GM21528 (cell line): ENCODE results near the gene UCK2.

Experiments used
- ATAC-seq: cut with Tn5 transposase; IDR thresholded peaks from one replicate; pipeline ENCODE4 v1.9.1; 2021; ENCODE audit warnings: mild to moderate bottlenecking, moderate library complexity; ENCODE audit not compliant: unreplicated experiment, low FRiP score

UCK2 gene

GRCh38 chr1:165928075-165928731 is 100.8 kb downstream of the UCK2 start:
- ATAC-seq, result peak; percentile 47

DNA sequence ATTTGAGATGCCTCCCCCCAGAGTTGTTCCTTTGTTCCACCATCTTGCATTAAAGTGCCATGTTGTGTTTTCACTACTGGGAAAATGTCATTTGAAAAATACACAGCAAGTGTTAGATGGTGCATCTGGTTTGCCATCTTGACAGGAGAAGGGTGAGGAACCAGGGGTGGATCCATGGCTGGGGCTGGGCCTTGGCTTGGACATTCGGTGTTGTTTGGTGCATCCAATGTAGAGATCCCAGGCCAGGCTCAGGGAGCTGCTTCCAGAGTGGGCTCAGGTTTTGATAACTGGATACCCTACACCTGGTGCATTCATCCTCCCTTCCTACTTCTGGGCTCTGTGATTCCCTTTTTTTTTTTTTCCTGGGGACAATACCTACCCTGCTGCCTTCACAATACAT is 103.5 kb downstream of the UCK2 start:
- ATAC-seq, result no peak

GRCh38 chr1:165933446-165934170 is 106.2 kb downstream of the UCK2 start:
- no peak for ATAC-seq

DNA sequence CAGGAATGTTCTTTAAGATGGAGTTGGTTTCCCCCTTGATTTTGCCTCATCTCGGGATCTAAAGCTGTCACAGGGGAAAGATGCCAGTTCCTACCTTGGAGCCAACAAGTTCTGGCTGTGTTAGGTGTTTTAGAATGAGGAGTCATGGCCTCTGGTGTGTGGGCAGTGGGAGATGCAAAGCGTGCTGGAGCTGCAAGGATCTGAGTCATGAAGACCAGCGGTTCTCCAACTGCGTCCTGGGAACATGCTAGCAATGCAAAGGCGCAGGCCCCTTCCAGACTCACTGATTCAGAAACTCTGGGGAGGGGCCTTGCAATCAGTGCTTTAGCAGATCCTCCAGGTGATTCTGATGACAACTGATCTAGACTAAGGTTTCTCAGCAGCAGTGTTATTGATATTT is 109.1 kb downstream of the UCK2 start:
- ATAC-seq, result no peak

DNA sequence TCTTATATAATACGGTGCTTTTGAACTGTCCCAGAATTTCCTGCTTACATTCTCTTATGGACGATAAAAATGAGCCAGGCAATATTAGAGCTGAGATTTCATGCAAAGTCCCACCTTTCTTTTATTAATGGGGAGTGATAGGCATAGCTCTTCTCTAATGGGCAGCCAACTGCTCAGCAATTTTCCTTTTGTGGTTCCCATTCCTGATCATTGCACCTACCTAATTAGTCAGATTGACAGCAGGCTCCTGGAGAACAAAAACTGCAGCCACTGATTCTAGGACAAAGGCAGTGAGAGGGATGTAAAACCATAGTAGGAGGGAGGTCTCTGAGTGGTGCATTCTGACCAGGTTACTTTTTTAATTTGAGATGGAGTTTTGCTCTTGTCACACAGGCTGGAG is 110.4 kb downstream of the UCK2 start:
- no peak for ATAC-seq

DNA sequence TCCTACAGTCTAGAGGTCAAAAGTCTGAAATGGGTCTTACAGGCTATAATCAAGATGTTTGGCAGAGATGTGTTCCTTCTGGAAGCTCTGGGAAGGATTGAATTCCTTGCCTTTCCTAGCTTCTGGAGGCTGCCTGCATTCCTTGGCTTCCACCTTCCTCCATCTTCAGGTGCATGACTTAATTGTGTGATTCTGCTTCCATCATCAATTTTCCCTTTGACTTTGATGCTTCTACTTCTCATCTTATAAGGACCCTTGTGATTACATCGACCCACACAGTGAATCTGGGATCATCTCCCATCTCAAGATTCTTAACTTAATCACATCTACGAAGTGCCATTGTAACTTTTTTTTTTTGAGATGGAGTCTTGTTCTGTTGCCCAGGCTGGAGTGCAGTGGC is 111.4 kb downstream of the UCK2 start:
- no peak for ATAC-seq

- no peak for ATAC-seq
These were observed 114.1 kb downstream of the UCK2 start for GRCh38 chr1:165941531-165941930.

DNA sequence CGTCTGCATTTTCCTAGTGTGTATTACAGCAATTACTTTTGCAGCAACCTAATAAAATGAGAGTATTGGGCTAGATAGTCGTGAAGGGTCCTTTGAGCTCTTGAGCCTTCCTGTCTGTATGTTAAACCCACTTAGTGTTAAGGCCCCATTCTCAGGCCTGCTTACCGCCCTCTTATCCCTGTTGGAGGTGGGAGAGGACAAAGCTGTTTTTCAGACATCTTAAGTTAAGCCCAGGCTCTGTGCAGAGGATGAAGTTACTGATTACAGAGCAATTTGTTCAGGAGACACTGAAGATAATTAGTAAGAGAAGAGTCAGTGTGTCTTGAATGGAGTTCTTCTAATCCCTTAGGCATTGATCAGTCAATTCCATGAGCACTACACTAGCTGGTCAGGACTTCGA is 114.6 kb downstream of the UCK2 start:
- no peak for ATAC-seq

GRCh38 chr1:165942927-165943597 is 115.6 kb downstream of the UCK2 start:
- no peak for ATAC-seq

DNA sequence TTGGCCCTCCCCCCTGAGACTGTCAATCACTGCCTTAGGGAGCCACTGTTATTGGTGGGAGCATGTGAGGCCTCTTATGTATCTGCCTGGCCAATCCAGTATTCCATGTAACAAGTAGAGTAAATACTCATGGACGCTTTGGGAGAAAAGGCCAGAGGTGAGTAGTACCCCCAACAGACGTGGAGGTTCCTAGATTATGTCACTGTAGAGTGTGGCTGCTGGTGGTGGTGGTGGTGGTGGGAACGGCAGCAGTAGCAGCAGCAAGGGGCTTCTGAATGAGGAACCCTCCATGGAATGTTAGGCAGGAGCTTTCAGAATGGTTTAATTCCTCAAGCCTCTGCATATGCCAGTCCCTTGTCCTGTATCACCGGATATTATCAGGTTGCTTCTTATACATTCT is 118.5 kb downstream of the UCK2 start:
- no peak for ATAC-seq

DNA sequence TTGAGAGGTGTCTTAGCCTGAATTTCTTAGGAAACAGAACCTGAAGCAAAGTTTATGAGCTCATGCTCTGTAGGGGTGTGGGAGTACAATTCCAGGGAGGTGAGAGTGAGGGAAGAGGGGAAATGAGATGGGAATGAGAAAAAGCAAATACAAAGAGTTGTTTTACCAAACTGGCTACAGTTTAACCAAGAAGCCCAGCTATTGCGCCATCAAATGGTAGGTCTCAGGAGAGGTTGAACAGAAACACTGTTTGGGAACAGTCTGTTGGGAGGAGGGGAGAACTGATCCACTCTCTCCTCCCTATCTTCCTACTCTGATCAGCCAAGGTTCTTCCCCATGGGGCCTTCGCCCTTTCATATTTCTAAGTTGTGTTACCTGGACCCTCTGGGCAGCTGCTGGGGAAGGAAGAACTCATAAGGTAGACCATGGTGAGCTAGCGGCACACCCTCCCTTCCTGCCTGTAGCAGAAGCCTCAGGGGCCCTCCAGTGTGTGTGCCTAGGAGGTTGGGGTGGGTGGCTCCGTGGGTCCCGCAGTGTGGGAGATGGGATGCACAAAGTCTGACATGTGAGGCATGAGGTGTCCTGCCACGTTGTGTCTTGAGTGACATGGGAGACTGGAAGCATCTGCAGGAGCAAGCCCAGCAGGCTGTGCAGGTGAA is 120.5 kb downstream of the UCK2 start:
- no peak for ATAC-seq

- no peak for ATAC-seq
These were observed 122.1 kb downstream of the UCK2 start for GRCh38 chr1:165949335-165950130.

- ATAC-seq, result no peak
These were observed 127.5 kb downstream of the UCK2 start for GRCh38 chr1:165954940-165955339.

DNA sequence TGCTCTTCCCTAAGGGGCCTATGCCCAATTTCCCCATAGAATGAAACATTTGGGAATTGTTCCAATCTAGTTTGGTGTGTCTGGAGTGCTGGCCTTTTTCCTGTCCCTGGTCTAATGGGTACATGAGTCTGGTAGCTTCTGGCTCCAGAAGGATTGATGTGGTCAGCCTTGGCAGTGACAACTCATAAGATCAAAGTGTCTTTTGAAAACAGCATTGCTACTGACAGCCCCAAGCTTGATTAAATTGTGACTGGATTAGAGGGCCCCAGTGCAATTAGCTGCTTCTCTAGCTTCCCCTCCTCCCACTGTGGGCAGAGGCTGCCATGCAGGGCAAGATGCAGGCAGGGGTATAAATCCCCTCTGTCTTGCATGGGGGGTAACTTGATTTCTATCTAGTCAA is 130.9 kb downstream of the UCK2 start:
- no peak for ATAC-seq

- no peak for ATAC-seq
These were observed 132.7 kb downstream of the UCK2 start for GRCh38 chr1:165960136-165960535.

- no peak for ATAC-seq
These were observed 133.5 kb downstream of the UCK2 start for GRCh38 chr1:165960881-165961280.
